Cortex of kidney (tissue), 1 donor: ENCODE results near the gene TEAD1.

Source experiments
- DNase-seq: peaks from one replicate; lab custom pipeline; 2025; lab: John Stamatoyannopoulos, UW

Gene TEAD1

GRCh38 chr11:12789596-12790215, 115.5 kb downstream of the TEAD1 start:
- DNase-seq: no peak

- DNase-seq: no peak
Measured at GRCh38 chr11:12790861-12791616, 116.8 kb downstream of the TEAD1 start.

- DNase-seq: no peak
Measured at GRCh38 chr11:12792018-12792417, 117.8 kb downstream of the TEAD1 start.

- DNase-seq: no peak
Measured at GRCh38 chr11:12792590-12792989, 118.4 kb downstream of the TEAD1 start.

GRCh38 chr11:12793065-12793464, 118.8 kb downstream of the TEAD1 start:
- no peak for DNase-seq

GRCh38 chr11:12793506-12793905, 119.3 kb downstream of the TEAD1 start:
- DNase-seq: no peak

- no peak for DNase-seq
Measured at GRCh38 chr11:12794576-12795230, 120.5 kb downstream of the TEAD1 start.

- DNase-seq: no peak
Measured at GRCh38 chr11:12797996-12798395, 123.8 kb downstream of the TEAD1 start.

- DNase-seq: no peak
Measured at GRCh38 chr11:12798609-12799011, 124.4 kb downstream of the TEAD1 start.

- no peak for DNase-seq
Measured at GRCh38 chr11:12799334-12799835, 125.2 kb downstream of the TEAD1 start.

GRCh38 chr11:12800032-12800671, 125.9 kb downstream of the TEAD1 start:
- DNase-seq: no peak

GRCh38 chr11:12800871-12801270, 126.7 kb downstream of the TEAD1 start:
- DNase-seq: no peak

GRCh38 chr11:12801976-12802375, 127.8 kb downstream of the TEAD1 start:
- no peak for DNase-seq

GRCh38 chr11:12802418-12803085, 128.3 kb downstream of the TEAD1 start:
- DNase-seq: no peak

- DNase-seq: no peak
Measured at GRCh38 chr11:12803086-12803826, 129.0 kb downstream of the TEAD1 start.

GRCh38 chr11:12806113-12806512, 131.9 kb downstream of the TEAD1 start:
- no peak for DNase-seq

- DNase-seq: no peak
Measured at GRCh38 chr11:12807621-12808020, 133.4 kb downstream of the TEAD1 start.

GRCh38 chr11:12808519-12808918, 134.3 kb downstream of the TEAD1 start:
- DNase-seq: no peak

- no peak for DNase-seq
Measured at GRCh38 chr11:12809364-12809763, 135.1 kb downstream of the TEAD1 start.

GRCh38 chr11:12809864-12810567, 135.8 kb downstream of the TEAD1 start:
- no peak for DNase-seq

- DNase-seq: no peak
Measured at GRCh38 chr11:12810568-12810894, 136.3 kb downstream of the TEAD1 start.
